Body of pancreas (tissue), 4 donors: ENCODE data around the gene ZNF770. TPM values are rescaled to one million over a fixed set of nuclear protein-coding genes. Genes with fewer than 3 reads are reported as not detected.

Experiments used
- ATAC-seq: fragments of 150-250 bp; one replicate; pipeline ENCODE4 v1.9.1; 2016
- DNase-seq, 4 donors: peaks; one replicate each; pipeline ENCODE4 v3.0.0-alpha.2; 2019
- H3K27ac ChIP-seq, 4 donors: fragments of 200-600 bp; sonication (generic); 1 replicate in 3 of 4; 2 replicates in 1 of 4; pipeline versions ENCODE4 v1.5.1 to v1.6.1; 2016 to 2019; ENCODE audit warnings: mild to moderate bottlenecking in 1 of 4, mixed read lengths in 1 of 4, moderate library complexity in 1 of 4
- H3K27me3 ChIP-seq, 2 donors: fragments of 200-600 bp; sonication (generic); one replicate each; pipeline ENCODE4 v1.6.0; 2016; ENCODE audit warnings: mild to moderate bottlenecking in 1 of 2
- H3K36me3 ChIP-seq, 2 donors: fragments of 200-600 bp; sonication (generic); replicated peaks in 1 of 2; 2 replicates each; pipeline ENCODE4 v1.5.1; 2016; ENCODE audit warnings: low read depth in 2 of 2; ENCODE audit not compliant: insufficient read depth in 1 of 2
- H3K4me1 ChIP-seq: fragments of 200-600 bp; sonication (generic); one replicate; pipeline ENCODE4 v1.6.0; 2016
- H3K4me3 ChIP-seq, 2 donors: fragments of 200-600 bp; sonication (generic); 1 replicate in 1 of 2; 2 replicates in 1 of 2; pipeline ENCODE4 v1.5.1; 2016 to 2019
- H3K9me3 ChIP-seq, 3 donors: fragments of 200-600 bp; sonication (generic); 1 replicate in 2 of 3; 2 replicates in 1 of 3; pipeline ENCODE4 v1.5.1; 2016
- CTCF ChIP-seq, 7 experiments: fragments of 450-650 bp in 4 of 7; fragments of 200-600 bp in 3 of 7; sonication (generic) in 3 of 7; IDR thresholded peaks; one replicate each; pipeline ENCODE4 v1.5.1; 2016 to 2019; ENCODE audit warnings: antibody characterized with exemption in 7 of 7
- POLR2A ChIP-seq, 3 donors: fragments of 450-650 bp; IDR thresholded peaks; one replicate each; pipeline ENCODE4 v1.6.1; 2016; ENCODE audit warnings: antibody characterized with exemption in 3 of 3, mild to moderate bottlenecking in 2 of 3
- WGBS, 2 donors: methylation state at CpG; one replicate each; pipeline ENCODE4 v1.1.5; 2017; 5-methylcytosine and 5-hydroxymethylcytosine counted together
- intact Hi-C: fragments of 100-400 bp; cut with DNase I; formaldehyde crosslinking; loops from one replicate; pipeline ENCODE4 v1.15.1; 2023
- total RNA-seq, 2 donors: library from RNA; depleted of rRNA; stranded (reverse); fragments of >200 nt; gene quantifications; one replicate each; pipeline ENCODE4 v1.1.0, GENCODE V29; 2016

ZNF770 gene
- total RNA-seq, 2 donors from 2014 or later: 7.6 to 11.2 TPM

GRCh38 chr15:34969340-34970097, 18.6 kb downstream of the ZNF770 start, which contains the start of gene AQR:
TSS of gene AQR (minus strand) at chr15:34969742. CDS start at chr15:34969613, 129 bp downstream.
- intact Hi-C loops: no loop called here

GRCh38 chr15:34964277-34964676, 23.8 kb downstream of the ZNF770 start:
- intact Hi-C loops: no loop called here
- WGBS, 2 donors: 65 to 73% methylated on average over 2 of the region's 2 CpGs
- Histone ChIP-seq H3K9me3 (no peaks in the 10 kb centered on the region), H3K36me3 (peaks cover 0 to 3% of the 10 kb centered on the region in 2 donors), H3K27ac (no peak overlapping the region), H3K27me3 (no peaks in the 10 kb centered on the region), H3K4me1 (peaks cover 27% of the 10 kb centered on the region), H3K4me3 (no peak overlapping the region)
- no peak for DNase-seq
- no peak for TF ChIP-seq CTCF (IDR thresholded peaks at IDR 0.05)
- TF ChIP-seq POLR2A (IDR thresholded peaks at IDR 0.05): no peak
- no peak for ATAC-seq

More at GRCh38 chr15:34969340-34970097, 18.6 kb downstream of the ZNF770 start, which contains the start of gene AQR:
- no peaks in the 10 kb centered on the region for H3K9me3 ChIP-seq
- peak; percentile 71 to 95 (median 89) for TF ChIP-seq POLR2A (IDR thresholded peaks at IDR 0.05)
- TF ChIP-seq CTCF (IDR thresholded peaks at IDR 0.05): peak; percentile 50 to 99 (median 94)
- H3K4me3 ChIP-seq: peak within 1 kb of the TSS; percentile 71 to 73
- peak within 1 kb of the TSS; percentile 40 to 85 (median 69) for H3K27ac ChIP-seq
- H3K4me1 ChIP-seq: peaks cover 27% of the 10 kb centered on the region
- H3K36me3 ChIP-seq: no peaks in the 10 kb centered on the region
- DNase-seq (peak; percentile 95 to 98 (median 97)), ATAC-seq (peak; percentile 100)
- H3K27me3 ChIP-seq: no peaks in the 10 kb centered on the region
- 0% methylated on average over 17 to 44 of the region's 44 CpGs for WGBS, 2 donors

GRCh38 chr15:34953851-34954250, 34.2 kb downstream of the ZNF770 start:
- peaks cover 0 to 3% of the 10 kb centered on the region in 2 donors for H3K36me3 ChIP-seq
- TF ChIP-seq CTCF (IDR thresholded peaks at IDR 0.05) (no peak), POLR2A (IDR thresholded peaks at IDR 0.05) (no peak)
- H3K27ac ChIP-seq: no peak overlapping the region

GRCh38 chr15:34952481-34952880, 35.6 kb downstream of the ZNF770 start:
- H3K9me3 ChIP-seq: no peaks in the 10 kb centered on the region
- no peak overlapping the region for H3K4me3 ChIP-seq
- intact Hi-C loops: no loop called here
- DNase-seq: no peak
- no peaks in the 10 kb centered on the region for H3K27me3 ChIP-seq
- ATAC-seq: no peak
- H3K27ac ChIP-seq: no peak overlapping the region
- H3K4me1 ChIP-seq: peaks cover 27% of the 10 kb centered on the region
- TF ChIP-seq POLR2A (IDR thresholded peaks at IDR 0.05) (no peak), CTCF (IDR thresholded peaks at IDR 0.05) (no peak)
- H3K36me3 ChIP-seq: peaks cover 0 to 3% of the 10 kb centered on the region in 2 donors

More at GRCh38 chr15:34953851-34954250, 34.2 kb downstream of the ZNF770 start:
- H3K4me1 ChIP-seq: peaks cover 27% of the 10 kb centered on the region
- no peaks in the 10 kb centered on the region for H3K27me3 ChIP-seq
- ATAC-seq: no peak
- WGBS, 2 donors: 66 to 75% methylated on average over 8 of the region's 8 CpGs
- intact Hi-C loops: no loop called here
- no peak for DNase-seq
- H3K9me3 ChIP-seq: no peaks in the 10 kb centered on the region
- no peak overlapping the region for H3K4me3 ChIP-seq
